Upper lobe of left lung (tissue), 6 donors: ENCODE results near the gene TNS3. TPM values are rescaled to one million over a fixed set of nuclear protein-coding genes. Genes with fewer than 3 reads are reported as not detected.

Experiments used
- ATAC-seq, 2 donors: fragments of 200-7000 bp; cut with Tn5 transposase; one replicate each; pipeline ENCODE4 v1.9.1; 2022; ENCODE audit warnings: mild to moderate bottlenecking in 2 of 2, moderate library complexity in 2 of 2; ENCODE audit not compliant: low FRiP score in 2 of 2
- DNase-seq, 2 donors: peaks; one replicate each; pipeline ENCODE4 v3.0.0-alpha.2; 2019 to 2020
- H3K27ac ChIP-seq, 4 donors: fragments of 200-600 bp; sonication (generic); one replicate each; pipeline ENCODE4 v1.5.1; 2016 to 2019
- H3K27me3 ChIP-seq, 4 donors: fragments of 200-600 bp; sonication (generic); one replicate each; pipeline ENCODE4 v1.5.1; 2017 to 2019
- H3K36me3 ChIP-seq, 4 donors: fragments of 200-600 bp; sonication (generic); one replicate each; pipeline ENCODE4 v1.5.1; 2016 to 2019
- H3K4me1 ChIP-seq, 4 donors: fragments of 200-600 bp; sonication (generic); one replicate each; pipeline ENCODE4 v1.5.1; 2018 to 2019
- H3K4me3 ChIP-seq, 4 donors: fragments of 200-600 bp; sonication (generic); one replicate each; pipeline ENCODE4 v1.5.1; 2017 to 2019; ENCODE audit warnings: mild to moderate bottlenecking in 2 of 4, moderate library complexity in 1 of 4
- H3K9me3 ChIP-seq, 4 donors: fragments of 200-600 bp; sonication (generic); one replicate each; pipeline ENCODE4 v1.5.1; 2018 to 2019
- EP300 ChIP-seq, 4 donors: sonication (generic); formaldehyde crosslinking; IDR thresholded peaks; one replicate each; pipeline ENCODE4 v1.5.1; 2017; ENCODE audit warnings: antibody characterized with exemption in 4 of 4, control low read depth in 2 of 4
- POLR2A ChIP-seq, 4 donors: fragments of 450-650 bp; IDR thresholded peaks; one replicate each; pipeline ENCODE4 v1.5.1; 2016 to 2017; ENCODE audit warnings: antibody characterized with exemption in 4 of 4, mild to moderate bottlenecking in 2 of 4
- POLR2AphosphoS5 ChIP-seq, 2 donors: sonication (generic); formaldehyde crosslinking; IDR thresholded peaks; one replicate each; pipeline ENCODE4 v1.5.1; 2017; ENCODE audit warnings: antibody characterized with exemption in 2 of 2
- WGBS, 2 donors: methylation state at CpG; one replicate each; pipeline ENCODE4 v1.1.5; 2017 to 2018; 5-methylcytosine and 5-hydroxymethylcytosine counted together
- total RNA-seq, 6 donors: library from RNA; depleted of rRNA in 4 of 6; stranded (reverse); fragments of >200 nt in 4 of 6; gene quantifications; one replicate each; pipeline versions ENCODE4 v1.1.0 to v1.2.1, GENCODE V29; 2016 to 2021
- TF ChIP-seq, protein P1 (sequence below), 6 experiments: fragments of 450-650 bp in 4 of 6; fragments of 200-600 bp in 2 of 6; sonication (generic) in 2 of 6; IDR thresholded peaks; one replicate each; pipeline ENCODE4 v1.5.1; 2016 to 2019; ENCODE audit warnings: antibody characterized with exemption in 6 of 6
- donor health status: DM: no; HTN: no; CAD: no; lungs with moderate emphysema.
- donor health status: DM: no; HTN: yes; CAD: no; lungs with severe emphysema.

The TNS3 gene
- total RNA-seq, 6 donors from 2014 or later: 90.6 to 266 (median 143) TPM

- H3K27ac ChIP-seq: peak overlapping the region in 1 of 4 donors; percentile 36
- H3K36me3 ChIP-seq: peaks cover 14 to 50% (median 23%) of the 10 kb centered on the region in 4 donors
- TF ChIP-seq, protein P1, sequence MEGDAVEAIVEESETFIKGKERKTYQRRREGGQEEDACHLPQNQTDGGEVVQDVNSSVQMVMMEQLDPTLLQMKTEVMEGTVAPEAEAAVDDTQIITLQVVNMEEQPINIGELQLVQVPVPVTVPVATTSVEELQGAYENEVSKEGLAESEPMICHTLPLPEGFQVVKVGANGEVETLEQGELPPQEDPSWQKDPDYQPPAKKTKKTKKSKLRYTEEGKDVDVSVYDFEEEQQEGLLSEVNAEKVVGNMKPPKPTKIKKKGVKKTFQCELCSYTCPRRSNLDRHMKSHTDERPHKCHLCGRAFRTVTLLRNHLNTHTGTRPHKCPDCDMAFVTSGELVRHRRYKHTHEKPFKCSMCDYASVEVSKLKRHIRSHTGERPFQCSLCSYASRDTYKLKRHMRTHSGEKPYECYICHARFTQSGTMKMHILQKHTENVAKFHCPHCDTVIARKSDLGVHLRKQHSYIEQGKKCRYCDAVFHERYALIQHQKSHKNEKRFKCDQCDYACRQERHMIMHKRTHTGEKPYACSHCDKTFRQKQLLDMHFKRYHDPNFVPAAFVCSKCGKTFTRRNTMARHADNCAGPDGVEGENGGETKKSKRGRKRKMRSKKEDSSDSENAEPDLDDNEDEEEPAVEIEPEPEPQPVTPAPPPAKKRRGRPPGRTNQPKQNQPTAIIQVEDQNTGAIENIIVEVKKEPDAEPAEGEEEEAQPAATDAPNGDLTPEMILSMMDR (IDR thresholded peaks at IDR 0.05): peak in 4 of 6 experiments; percentile 17 to 37 (median 22)
- no peak for TF ChIP-seq POLR2AphosphoS5 (IDR thresholded peaks at IDR 0.05)
- no peak for TF ChIP-seq POLR2A (IDR thresholded peaks at IDR 0.05)
- no peak for TF ChIP-seq EP300 (IDR thresholded peaks at IDR 0.05)
- ATAC-seq (peak; percentile 65 to 92), DNase-seq (peak in 1 of 2 donors; percentile 89)
- H3K4me3 ChIP-seq: no peak overlapping the region
- H3K4me1 ChIP-seq: peaks cover 0 to 5% (median 4%) of the 10 kb centered on the region in 4 donors
- no peaks in the 10 kb centered on the region for H3K27me3 ChIP-seq
- WGBS, 2 donors: 74 to 79% methylated on average over 13 to 17 of the region's 17 CpGs
- no peaks in the 10 kb centered on the region for H3K9me3 ChIP-seq
These were observed 189.6 kb downstream of the TNS3 start for GRCh38 chr7:47392241-47392759.

GRCh38 chr7:47391726-47392125 is 190.2 kb downstream of the TNS3 start:
- Histone ChIP-seq H3K4me3 (no peak overlapping the region), H3K4me1 (peaks cover 0 to 5% (median 4%) of the 10 kb centered on the region in 4 donors), H3K9me3 (no peaks in the 10 kb centered on the region), H3K36me3 (peaks cover 12 to 44% (median 21%) of the 10 kb centered on the region in 4 donors), H3K27ac (peak overlapping the region in 1 of 4 donors; percentile 36), H3K27me3 (no peaks in the 10 kb centered on the region)
- no peak for ATAC-seq
- WGBS, 2 donors: 88 to 96% methylated on average over 11 of the region's 11 CpGs
- DNase-seq: no peak
- TF ChIP-seq, protein P1 (IDR thresholded peaks at IDR 0.05): no peak
- TF ChIP-seq POLR2A (IDR thresholded peaks at IDR 0.05): no peak
- TF ChIP-seq EP300 (IDR thresholded peaks at IDR 0.05): no peak
- no peak for TF ChIP-seq POLR2AphosphoS5 (IDR thresholded peaks at IDR 0.05)

GRCh38 chr7:47390914-47391313 is 191.0 kb downstream of the TNS3 start:
- TF ChIP-seq POLR2A (IDR thresholded peaks at IDR 0.05): no peak
- no peak for TF ChIP-seq POLR2AphosphoS5 (IDR thresholded peaks at IDR 0.05)
- TF ChIP-seq EP300 (IDR thresholded peaks at IDR 0.05): no peak
- TF ChIP-seq, protein P1 (IDR thresholded peaks at IDR 0.05): no peak
- ATAC-seq (no peak), DNase-seq (no peak)
- no peaks in the 10 kb centered on the region for H3K9me3 ChIP-seq
- H3K4me1 ChIP-seq: peaks cover 0 to 5% (median 4%) of the 10 kb centered on the region in 4 donors
- H3K27me3 ChIP-seq: no peaks in the 10 kb centered on the region
- WGBS, 2 donors: 87 to 95% methylated on average over 8 of the region's 8 CpGs
- no peak overlapping the region for H3K27ac ChIP-seq
- peaks cover 4 to 36% (median 15%) of the 10 kb centered on the region in 4 donors for H3K36me3 ChIP-seq
- H3K4me3 ChIP-seq: no peak overlapping the region

DNA sequence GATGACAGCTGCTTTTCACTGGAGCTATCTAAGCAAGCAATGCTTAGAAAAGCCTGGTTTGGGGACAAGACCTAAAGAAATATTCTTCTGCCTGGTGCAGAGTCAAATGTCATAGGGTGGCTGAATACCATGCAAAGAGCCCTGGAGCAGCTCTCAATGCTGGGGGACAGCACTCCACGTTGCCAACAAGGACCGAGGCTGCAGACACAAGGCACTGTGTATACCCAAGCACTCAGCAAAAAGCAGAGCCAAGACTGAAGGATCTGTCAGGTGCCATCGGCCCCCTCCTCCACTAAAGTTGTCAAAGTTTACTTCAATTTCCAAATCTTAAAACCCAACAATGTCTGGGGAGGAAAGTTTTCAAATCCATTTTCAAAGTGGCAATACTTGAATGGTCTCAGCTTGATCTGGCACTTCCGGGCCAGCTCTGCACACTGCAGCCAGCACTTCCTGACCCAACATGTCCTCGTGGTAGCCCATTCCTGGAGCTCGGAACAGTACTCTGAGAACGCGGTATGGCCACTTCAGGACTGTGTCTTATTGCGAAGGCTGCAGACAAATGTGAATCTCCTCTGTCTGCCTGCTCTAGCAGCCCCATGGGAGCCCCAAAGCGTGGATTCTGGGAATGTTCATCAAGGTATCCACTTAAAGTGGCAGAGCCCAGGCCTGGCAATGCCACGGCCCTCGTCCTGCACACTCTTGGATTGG is 191.8 kb downstream of the TNS3 start:
- Histone ChIP-seq H3K36me3 (peaks cover 2 to 27% (median 10%) of the 10 kb centered on the region in 4 donors), H3K27me3 (no peaks in the 10 kb centered on the region), H3K9me3 (no peaks in the 10 kb centered on the region), H3K27ac (no peak overlapping the region), H3K4me1 (peaks cover 0 to 5% (median 4%) of the 10 kb centered on the region in 4 donors), H3K4me3 (no peak overlapping the region)
- DNase-seq: no peak
- TF ChIP-seq, protein P1 (IDR thresholded peaks at IDR 0.05): no peak
- no peak for TF ChIP-seq POLR2AphosphoS5 (IDR thresholded peaks at IDR 0.05)
- TF ChIP-seq EP300 (IDR thresholded peaks at IDR 0.05): no peak
- no peak for TF ChIP-seq POLR2A (IDR thresholded peaks at IDR 0.05)
- WGBS, 2 donors: 76 to 95% methylated on average over 4 to 12 of the region's 12 CpGs
- ATAC-seq: no peak
